Measurements from ENCODE around the gene ZNF846.

DNA sequence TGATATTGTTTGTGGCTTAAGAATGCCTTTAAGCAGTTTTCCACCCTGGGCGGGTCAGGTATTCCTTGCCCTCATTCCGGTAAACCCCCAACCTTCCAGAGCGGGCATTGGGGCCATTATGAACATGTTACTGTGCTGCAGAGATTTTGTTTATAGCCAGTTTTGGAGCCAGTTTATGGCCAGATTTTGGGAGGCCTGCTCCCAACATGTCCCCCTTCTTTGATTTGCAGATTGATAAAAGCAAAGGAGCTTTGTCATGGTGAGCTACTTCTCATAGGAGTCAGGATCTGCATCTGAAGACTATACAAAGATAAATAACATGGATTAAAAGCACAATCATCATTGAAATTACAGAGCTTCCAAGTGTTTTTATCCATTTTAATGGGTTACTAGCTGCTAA is 56.7 kb downstream of the ZNF846 start:
- TF ChIP-seq, protein P1, sequence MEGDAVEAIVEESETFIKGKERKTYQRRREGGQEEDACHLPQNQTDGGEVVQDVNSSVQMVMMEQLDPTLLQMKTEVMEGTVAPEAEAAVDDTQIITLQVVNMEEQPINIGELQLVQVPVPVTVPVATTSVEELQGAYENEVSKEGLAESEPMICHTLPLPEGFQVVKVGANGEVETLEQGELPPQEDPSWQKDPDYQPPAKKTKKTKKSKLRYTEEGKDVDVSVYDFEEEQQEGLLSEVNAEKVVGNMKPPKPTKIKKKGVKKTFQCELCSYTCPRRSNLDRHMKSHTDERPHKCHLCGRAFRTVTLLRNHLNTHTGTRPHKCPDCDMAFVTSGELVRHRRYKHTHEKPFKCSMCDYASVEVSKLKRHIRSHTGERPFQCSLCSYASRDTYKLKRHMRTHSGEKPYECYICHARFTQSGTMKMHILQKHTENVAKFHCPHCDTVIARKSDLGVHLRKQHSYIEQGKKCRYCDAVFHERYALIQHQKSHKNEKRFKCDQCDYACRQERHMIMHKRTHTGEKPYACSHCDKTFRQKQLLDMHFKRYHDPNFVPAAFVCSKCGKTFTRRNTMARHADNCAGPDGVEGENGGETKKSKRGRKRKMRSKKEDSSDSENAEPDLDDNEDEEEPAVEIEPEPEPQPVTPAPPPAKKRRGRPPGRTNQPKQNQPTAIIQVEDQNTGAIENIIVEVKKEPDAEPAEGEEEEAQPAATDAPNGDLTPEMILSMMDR (IDR thresholded peaks at IDR 0.05), result no peak
- no peak for TF ChIP-seq POLR2A (IDR thresholded peaks at IDR 0.05)
